HG03280 (cell line): ENCODE results near the gene RRP36.
"Not testable (repeated sequence)": the region's sequence is repeated elsewhere in the genome, so short reads cannot be mapped to it uniquely, and the experiment has no call there.

Experiments
- ATAC-seq: cut with Tn5 transposase; IDR thresholded peaks from one replicate; pipeline ENCODE4 v1.9.1; 2021; ENCODE audit warnings: mild to moderate bottlenecking, moderate library complexity; ENCODE audit not compliant: unreplicated experiment

The RRP36 gene

DNA sequence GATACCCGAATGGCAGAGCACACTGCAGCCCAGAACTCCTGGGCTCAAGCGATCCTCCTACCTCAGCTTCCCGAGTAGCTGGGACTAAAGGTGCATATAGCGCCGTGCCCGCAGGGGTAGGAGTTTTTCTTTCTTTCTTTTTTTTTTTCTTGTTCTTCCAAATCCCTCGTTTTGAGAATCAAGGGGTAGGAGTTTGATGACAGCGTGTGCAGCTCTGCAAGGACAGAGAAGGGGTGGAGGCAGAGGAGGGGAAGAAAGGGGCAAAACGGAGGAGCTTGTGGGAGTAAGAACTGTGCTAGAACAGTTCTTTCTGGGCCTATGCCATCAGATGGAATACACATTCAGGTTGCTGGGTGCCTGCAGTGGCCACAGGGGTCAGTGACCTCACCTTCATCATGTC lies 15.3 kb downstream of the RRP36 start:
- no peak for ATAC-seq

DNA sequence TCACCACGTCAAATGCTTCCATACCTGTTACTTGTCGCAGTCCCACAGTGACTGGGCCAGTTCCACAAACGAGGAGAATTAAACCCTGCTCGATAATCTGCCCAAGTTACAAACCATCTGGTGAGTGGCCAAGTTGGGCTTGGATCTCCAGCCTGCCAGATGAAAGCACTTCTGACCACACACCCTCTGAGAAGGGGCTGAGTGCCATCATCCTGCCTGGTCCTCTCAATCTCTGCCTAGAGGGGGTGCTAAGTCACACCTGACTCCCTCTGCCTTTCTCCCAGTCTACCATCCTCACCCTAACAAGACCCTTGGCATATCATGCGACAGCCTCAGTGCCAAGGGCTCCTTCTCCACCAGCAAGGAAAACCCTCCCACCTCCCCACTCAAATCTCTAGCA lies 15.8 kb downstream of the RRP36 start:
- ATAC-seq: no peak

DNA sequence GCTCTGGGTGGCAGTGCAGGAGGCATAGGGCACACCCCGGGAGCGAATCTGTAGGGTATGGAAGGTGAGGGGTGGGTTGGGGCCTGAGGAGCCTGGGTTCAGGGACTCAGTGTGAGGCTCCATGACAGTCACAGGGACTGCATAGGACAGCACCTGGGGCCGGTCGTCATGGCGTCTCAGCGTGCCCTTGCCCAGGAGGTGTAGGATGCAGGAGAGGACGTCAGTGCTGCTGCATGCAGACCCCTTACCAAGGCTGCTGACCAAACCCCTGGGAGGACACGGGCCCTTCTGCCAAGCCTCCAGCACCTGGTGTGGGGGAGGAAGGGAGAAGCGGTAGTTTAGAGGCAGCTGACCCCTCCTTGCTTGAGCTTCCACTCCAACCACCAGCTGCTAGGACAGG lies 16.3 kb downstream of the RRP36 start:
- ATAC-seq: no peak

DNA sequence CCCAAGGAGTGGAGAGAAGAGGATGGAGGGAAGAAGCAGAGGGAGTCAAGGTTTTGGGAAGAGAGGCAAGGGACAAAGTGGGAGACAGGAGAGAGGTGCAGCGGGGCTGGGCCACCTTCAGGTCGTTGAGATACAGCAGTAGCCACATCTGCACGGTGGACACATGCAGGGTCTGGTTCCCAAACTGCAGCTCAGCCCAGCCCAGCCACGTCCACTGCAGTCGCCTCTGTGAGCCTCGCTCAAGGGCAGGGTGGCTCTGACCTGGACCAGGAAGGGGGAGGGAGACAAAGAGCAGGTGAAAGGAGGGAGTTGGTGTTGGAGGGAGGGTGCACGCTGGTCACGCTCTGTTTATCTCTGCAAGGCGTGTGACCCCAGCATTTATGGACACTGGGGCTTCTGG lies 17.3 kb downstream of the RRP36 start:
- no peak for ATAC-seq

DNA sequence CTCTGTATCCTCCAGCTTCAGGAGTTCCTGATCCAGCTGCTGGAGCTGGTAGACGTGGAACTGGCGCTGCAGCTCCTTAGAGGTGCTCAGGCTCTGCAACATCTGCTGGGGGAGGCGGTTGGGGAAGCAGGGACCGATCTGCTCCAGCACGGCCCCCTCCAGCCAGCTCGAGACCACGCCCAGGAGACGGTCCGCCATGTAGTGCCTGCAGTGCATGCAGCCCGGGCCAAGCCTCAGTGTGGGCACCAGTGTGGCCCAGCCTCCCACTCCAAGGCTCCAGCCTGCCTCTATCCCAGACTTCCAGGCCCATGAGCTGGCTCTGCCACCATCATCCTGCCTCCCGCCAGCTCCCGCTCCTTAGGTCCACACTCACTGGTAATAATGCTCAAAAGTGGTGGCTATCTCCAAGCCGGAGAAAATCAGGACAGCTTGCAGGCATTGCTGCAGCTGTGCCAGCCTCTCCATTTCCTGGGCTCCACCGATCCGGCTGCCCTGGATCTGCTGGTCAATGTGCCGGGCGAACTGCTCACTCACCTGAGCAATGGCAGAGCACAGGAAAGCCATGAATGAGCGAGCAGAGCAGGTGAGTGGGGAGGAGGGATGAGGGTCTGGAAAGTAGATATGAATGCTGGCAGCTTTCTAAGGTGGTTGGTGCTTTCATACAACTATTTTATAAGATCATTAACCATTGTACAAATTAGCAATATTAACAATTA lies 19.3 kb downstream of the RRP36 start:
- no peak for ATAC-seq

DNA sequence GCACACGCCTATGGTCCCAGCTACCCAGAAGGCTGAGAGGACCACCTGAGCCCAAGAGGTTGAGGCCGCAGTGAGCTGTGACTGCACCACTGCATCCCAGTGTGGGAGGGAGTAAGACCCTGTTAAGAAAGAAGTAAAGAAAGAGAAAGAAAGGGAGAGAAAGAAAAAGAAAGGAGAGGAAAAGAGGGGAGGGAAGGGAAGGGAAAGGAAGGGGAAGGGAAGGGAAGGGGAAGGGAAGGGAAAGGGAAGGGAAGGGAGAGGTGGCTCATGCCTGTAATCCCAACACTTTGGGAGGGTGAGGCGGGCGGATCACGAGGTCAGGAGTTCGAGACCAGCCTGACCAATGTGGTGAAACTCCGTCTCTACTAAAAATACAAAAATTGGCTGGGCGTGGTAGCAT lies 20.1 kb downstream of the RRP36 start:
- ATAC-seq: not testable (repeated sequence)

DNA sequence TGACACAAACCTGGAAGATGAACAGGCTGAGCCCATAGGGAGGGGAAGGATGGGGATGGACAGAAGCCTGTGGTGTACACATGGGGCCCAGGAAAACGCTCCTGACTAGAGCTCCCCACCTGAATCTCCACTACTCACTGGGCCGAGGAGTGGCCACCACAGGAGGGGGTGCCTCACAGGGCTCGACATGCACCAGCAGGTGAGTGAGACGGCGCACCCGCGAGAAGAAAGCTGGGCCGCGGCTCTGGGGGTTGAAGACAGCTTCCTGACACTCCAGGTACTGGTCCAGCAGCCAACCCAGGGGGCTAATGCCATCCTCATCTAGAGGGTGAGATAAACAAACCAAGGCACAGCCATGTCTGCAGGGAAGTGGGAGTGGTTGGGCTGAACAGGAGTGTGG lies 21.9 kb downstream of the RRP36 start:
- no peak for ATAC-seq

DNA sequence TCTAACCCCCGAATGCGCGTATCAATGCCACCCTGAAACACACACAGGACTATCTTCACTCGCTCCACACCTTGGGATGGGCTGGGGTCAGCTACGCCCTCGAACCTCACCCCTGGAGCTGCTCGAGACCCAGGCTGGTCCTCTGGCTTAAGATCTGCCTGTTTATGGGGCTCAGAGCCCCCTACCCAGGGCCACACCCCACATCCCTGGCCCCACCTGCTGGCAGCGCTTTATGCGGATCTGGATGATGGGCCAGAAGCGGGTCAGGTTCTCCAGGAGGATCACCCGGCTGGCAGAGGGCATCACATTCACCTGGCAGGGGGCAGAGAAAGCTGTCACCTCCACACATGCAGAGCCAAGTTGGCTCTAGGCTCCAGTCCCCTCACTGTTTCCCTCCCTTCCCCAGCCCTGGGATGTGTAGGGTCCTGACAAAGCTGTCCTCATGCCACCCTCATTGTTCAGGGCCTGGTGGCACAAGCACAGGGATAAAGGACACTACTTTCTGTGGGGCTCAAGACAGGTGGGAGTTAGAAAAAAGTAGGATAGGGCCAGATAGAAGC lies 24.0 kb downstream of the RRP36 start:
- no peak for ATAC-seq

DNA sequence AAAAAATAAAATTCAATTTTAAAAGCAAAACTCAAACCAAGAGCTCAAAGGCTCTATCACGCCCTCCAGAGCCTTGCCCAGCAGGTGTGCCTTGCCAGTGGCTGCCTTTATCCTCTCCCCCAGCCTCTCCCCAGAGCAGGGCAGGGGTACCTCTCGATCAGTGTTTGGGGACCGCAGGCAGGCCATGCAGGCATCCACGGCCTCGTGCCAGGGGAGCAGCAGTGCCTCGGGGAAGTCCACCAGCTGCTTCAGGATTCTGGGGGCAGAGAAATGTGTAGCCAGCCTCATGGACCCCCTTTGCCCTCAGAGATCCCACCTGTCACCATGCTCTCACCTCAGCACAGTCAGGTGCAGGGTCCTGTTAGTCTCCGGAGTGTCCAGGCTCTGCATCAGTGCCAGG lies 26.6 kb downstream of the RRP36 start:
- ATAC-seq: no peak

DNA sequence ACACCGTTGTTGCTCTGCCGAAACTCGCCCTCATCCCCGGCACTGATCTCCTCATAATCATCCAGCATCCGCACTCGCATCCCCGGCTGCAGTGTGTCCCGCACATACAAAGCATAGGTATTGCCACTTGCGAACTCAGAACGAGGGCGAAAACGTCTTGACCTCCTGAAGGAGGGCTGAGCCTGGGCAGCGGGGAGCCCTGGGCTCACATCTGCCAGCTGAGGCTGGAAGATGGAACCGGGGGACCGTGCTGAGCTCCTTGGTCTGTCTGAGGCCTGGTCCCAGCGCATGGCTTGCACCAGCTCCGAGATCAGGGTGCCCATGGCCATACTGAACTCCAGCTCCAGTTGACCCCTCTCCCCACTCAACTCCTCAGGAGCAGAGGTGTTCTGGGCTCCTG lies 29.6 kb downstream of the RRP36 start:
- ATAC-seq: no peak

DNA sequence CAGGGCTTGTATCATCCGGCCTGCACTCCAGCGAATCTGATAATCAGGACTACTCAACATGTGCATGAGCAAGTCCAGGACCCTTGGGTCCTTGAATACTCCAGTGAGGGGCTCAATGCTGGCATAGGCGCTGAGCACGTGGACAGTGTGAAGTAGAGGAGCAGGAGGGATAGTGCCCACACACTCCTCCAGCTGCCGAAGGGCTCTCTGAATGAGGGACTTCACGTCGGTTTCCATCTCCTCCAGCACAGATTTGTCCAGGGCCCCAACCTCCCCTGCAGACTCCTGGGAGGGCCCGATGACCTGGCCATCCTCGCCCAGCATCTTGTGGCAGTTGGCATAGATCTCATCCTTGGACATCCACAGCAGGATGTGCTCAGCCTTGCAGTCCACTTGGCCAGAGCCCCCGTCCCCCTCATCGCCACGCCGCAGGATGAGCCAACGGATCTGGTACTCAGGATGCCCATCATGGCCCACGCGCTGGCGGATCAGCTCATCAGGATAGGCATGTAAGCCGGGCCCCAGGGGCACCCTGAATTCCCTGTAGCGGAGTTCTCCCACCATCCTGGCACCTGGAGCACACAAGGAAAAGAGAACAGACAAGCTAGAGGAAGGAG lies 30.9 kb downstream of the RRP36 start:
- ATAC-seq: no peak

DNA sequence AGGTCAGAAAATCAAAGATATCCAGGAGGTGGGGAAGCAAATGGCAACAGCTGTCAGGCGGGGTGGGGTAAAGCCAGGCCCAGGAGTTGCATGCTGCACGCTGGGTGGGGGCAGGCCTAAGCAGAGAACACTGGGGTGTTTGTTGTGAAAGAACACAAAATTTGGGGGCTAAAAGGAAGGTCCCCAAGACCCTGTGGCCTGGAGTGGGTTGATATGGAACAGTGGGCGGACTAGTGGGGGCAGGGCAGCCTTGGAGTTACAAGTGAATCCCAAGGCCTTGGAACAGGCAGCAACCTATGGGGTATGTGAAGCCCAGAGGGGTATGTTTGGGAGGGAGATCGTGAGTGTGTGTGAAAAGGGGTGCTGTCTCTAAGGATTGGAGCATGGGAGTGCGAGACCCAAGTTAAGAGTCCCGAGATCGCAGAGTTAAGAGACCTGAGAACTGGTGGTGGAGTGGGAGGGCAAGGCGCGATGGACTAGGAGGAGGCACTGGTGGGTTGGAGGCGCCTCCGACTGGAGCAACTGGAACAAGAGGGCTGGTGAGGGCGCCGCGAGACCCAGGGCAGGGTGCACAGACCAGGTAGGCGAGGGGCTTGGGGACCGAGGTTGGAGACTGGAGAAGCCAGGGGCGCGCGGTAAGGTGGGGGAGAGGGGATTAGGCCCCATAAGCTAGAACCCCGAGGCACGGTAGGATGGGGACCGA lies 31.6 kb downstream of the RRP36 start:
- peak; percentile 24 for ATAC-seq

DNA sequence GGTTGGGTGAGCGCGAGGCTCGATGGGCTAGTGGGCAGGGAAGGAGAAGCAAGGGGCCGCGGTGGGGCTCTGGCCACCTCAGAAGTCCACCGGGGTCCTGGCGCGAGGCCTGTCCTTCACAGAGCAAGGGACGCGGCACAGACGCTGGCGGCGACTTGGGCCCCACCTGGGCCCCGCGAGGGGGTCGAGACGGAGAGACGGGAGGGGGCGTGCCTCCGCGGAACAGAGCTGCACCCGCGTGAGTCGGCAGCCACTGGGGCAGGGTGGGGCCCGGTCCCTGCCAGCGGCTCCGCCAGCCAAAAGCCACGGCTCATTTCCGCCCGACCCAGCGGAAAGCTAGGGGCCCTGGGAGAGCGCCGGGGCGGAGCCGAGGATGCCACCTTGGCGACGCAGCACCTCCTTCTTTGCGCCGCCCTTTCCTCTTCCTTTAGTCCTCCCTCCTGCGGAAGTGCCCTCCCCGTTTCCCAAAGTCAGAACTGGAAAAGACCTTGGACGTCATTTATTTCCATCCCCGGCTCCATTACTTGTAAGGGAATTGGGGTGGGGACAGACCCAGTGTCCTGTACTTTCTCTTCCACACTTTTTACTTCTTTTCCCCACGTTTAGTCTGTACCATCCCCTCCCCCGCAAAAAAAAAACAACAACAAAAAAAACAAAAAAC lies 32.3 kb downstream of the RRP36 start, which contains the start of gene CUL7:
CUL7 (minus strand) TSS at position 307 of the 661 bp plus-strand sequence. CDS start 1,063 bp downstream, outside the sequence.
- peak; percentile 68 for ATAC-seq

DNA sequence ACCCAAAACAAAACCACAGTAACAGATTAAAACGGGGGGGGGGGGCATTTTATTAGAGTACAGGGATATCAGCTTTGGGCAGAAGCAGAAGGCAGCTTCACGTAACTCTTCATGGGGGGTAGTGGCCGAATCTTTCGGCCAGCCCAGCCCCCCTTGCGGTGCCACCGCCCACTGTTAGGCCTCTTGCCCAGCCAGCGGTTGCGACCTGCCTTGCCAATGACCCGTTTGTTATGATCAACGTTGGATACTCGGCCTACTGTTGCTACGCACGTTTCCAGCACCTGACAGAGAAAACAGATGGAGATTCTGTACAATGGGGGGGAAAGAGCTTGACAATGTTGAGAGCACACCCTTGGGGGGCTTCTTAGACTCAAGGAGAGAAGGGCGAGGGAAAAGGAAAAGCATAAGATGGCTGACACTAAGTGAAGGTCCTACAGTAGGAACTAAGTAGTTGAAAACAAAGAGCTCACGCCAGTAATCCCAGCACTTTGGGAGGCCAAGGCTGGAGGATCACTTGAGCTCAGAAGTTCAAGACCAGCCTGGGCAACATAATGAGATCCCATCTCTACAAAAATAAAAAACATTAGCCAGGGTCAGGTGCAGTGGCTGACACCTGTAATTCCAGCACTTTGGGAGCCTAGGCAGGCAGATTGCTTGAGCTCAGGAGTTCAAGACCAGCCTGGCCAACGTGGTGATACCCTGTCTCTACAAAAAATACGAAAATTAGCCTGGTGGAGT lies 33.0 kb downstream of the RRP36 start:
- no peak for ATAC-seq

DNA sequence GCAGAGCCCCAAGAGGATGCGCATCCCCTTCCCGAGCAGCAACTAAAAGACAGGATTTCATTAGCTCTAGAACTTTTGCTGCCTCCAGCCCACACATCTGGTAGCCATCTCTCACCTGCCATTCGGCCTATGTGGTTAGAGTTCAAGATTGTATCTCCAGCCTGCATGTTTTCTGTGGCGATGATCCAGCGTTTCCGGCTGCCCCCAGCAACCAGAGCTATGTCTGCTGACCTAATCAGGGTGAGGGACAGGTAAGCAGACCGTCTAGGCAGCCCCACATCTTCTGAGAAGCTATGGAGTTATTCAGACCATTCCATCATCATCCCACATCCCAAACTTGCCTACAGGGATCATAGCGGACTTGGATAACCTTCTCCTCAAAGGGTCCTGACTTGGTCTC lies 34.5 kb downstream of the RRP36 start:
- no peak for ATAC-seq

DNA sequence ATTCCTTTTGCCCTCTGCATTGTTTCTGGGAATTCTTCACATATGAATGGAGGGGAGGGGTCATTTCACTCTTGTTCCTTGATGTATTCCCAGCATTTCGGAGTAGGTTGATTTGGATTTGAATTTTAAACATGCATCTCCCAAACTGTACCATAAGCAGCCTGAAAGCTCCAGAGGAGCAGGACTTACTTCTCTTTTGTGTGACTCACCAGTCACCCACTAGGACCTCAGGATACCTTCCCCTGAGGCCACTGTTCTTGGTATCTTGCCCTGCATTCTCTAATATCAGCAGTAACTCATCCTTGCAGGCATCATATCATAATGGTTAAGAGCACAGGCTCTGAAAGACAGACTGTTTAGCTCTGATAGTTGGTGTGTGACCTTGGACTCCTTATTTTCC lies 37.1 kb downstream of the RRP36 start:
- ATAC-seq: no peak

DNA sequence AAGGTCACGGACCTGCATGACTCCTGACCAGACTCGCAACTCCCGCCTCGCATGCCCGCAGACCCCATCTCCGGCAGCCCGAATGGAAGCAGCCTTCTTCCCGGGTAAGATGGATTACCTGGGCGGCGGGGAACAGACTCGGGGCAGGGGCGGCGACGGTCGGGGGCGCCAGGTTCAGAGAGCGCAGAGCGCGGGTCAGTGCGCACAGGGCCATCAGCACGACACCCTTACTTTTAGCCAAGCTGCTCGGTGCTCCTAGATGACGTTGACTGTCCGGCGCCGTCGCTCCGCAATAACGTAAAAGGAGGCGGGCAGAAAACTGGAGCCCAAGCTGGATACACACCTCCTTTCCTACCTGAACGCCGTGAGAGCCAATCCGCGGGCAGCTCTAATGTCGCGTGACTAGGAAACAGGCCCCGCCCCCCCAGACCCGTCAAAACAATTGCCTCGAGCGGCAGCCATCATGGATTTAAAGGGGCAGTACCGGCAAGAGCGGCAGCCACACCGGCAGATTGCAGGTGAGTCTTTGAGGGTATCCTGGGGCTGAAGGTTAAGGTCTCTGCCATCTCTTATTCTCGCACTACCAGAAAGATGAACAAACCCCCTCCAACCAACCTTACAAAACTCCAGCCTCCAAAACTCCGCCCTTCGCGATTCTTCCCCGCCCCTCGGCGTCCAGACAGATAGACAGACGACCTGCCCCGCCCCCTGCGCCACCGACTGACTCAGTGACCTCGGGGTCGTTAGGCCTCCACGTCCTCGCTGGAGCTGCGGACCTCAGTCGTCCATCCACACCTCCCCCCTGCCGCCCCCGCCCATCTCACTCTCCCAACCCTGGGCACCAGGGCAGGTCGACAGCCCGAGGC lies 38.0 kb downstream of the RRP36 start, which contains the start of the genes KLC4 and MRPL2:
KLC4 (plus strand) TSS at position 464 of the 866 bp plus-strand sequence. CDS start 1,705 bp downstream, outside the sequence.
MRPL2 (minus strand) TSS at position 267 of the 866 bp plus-strand sequence; CDS start at position 214, 53 bp downstream.
- peak; percentile 88 for ATAC-seq

DNA sequence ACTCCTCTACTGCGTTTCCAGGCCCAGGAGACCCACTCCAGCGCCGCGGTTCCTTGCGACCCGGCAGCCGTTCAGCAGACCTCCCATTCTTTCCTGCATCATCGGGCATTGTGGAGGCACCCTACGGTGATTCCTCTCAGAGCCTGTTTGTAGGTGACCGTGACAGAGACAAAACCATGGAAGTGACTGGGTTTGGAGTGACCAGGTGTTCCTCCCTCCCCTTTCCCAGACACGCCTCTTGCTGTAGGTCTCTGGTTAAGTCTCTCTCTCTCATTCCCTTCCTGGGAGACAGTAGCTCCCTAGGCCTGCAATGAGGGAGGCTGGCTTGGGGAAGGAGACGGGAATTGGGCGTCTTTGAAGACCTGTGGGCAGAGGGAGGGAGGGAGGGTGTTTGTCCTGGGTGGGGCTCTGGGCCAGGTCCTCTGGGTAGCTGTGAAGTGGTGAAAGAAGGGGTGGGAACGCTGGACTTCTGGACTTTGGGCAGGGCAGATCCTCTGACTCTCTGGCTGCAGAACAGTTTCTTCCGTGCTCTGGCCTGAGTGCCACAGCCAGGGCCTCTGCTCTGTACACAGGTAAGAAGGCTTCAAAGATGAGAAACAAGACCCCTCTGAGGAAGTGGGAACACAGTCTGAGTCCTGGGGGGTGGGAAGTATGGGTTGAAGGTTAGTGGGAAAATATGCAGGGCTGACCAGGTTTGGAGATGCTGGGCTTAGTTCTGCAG lies 38.8 kb downstream of the RRP36 start:
- no peak for ATAC-seq
